DMS53 (cell line): ENCODE results near the gene PHACTR1.

Experiments
- DNase-seq: peaks from one replicate; lab custom pipeline; 2025; lab: John Stamatoyannopoulos, UW

Gene PHACTR1

GRCh38 chr6:13072686-13073347 lies 356.2 kb downstream of the PHACTR1 start:
- no peak for DNase-seq

- DNase-seq: no peak
Observed at GRCh38 chr6:13074415-13075140, 358.0 kb downstream of the PHACTR1 start.

- DNase-seq: no peak
Observed at GRCh38 chr6:13075141-13075845, 358.7 kb downstream of the PHACTR1 start.

GRCh38 chr6:13076575-13076974 lies 360.0 kb downstream of the PHACTR1 start:
- no peak for DNase-seq

GRCh38 chr6:13077117-13077516 lies 360.6 kb downstream of the PHACTR1 start:
- DNase-seq: no peak

GRCh38 chr6:13079096-13079723 lies 362.6 kb downstream of the PHACTR1 start:
- no peak for DNase-seq

GRCh38 chr6:13080462-13081188 lies 364.1 kb downstream of the PHACTR1 start:
- no peak for DNase-seq

GRCh38 chr6:13081189-13081563 lies 364.6 kb downstream of the PHACTR1 start:
- DNase-seq: no peak

GRCh38 chr6:13089296-13089994 lies 372.9 kb downstream of the PHACTR1 start:
- DNase-seq: no peak

GRCh38 chr6:13091192-13091591 lies 374.6 kb downstream of the PHACTR1 start:
- no peak for DNase-seq

- DNase-seq: no peak
Observed at GRCh38 chr6:13094781-13095425, 378.3 kb downstream of the PHACTR1 start.

GRCh38 chr6:13096084-13096483 lies 379.5 kb downstream of the PHACTR1 start:
- DNase-seq: no peak

- DNase-seq: no peak
Observed at GRCh38 chr6:13097454-13097853, 380.9 kb downstream of the PHACTR1 start.

- no peak for DNase-seq
Observed at GRCh38 chr6:13098006-13098405, 381.4 kb downstream of the PHACTR1 start.

GRCh38 chr6:13098793-13099570 lies 382.4 kb downstream of the PHACTR1 start:
- DNase-seq: peak; percentile 10

GRCh38 chr6:13099771-13100170 lies 383.2 kb downstream of the PHACTR1 start:
- DNase-seq: peak; percentile 31

GRCh38 chr6:13101409-13101808 lies 384.8 kb downstream of the PHACTR1 start:
- DNase-seq: no peak

GRCh38 chr6:13101985-13102384 lies 385.4 kb downstream of the PHACTR1 start:
- no peak for DNase-seq

- DNase-seq: no peak
Observed at GRCh38 chr6:13103169-13103568, 386.6 kb downstream of the PHACTR1 start.

- DNase-seq: no peak
Observed at GRCh38 chr6:13105139-13105538, 388.6 kb downstream of the PHACTR1 start.
